WERI-Rb-1 (cell line): ENCODE data around the gene OGG1.

Experiments used
- DNase-seq: peaks from one replicate; pipeline ENCODE4 v3.0.0-alpha.2; 2020
- H3K27ac ChIP-seq: fragments of 250-450 bp; sonication (Bioruptor Pico); 2 replicates; pipeline ENCODE4 v1.5.1; 2020; ENCODE audit warnings: mild to moderate bottlenecking, moderate library complexity
- H3K27me3 ChIP-seq: fragments of 250-450 bp; sonication (Bioruptor Pico); 2 replicates; pipeline ENCODE4 v1.5.1; 2021; ENCODE audit warnings: mild to moderate bottlenecking, low read depth, moderate library complexity; ENCODE audit not compliant: insufficient read depth, severe bottlenecking
- H3K36me3 ChIP-seq: fragments of 250-450 bp; sonication (Bioruptor Pico); 2 replicates; pipeline ENCODE4 v1.5.1; 2020; ENCODE audit warnings: mild to moderate bottlenecking, moderate library complexity
- H3K4me3 ChIP-seq: 2 replicates; pipeline ENCODE4 v1.5.1; 2011; ENCODE audit warnings: low read depth, mild to moderate bottlenecking, control low read depth, low read length
- H3K9me3 ChIP-seq: fragments of 250-450 bp; sonication (Bioruptor Pico); 2 replicates; pipeline ENCODE4 v1.5.1; 2021; ENCODE audit warnings: mild to moderate bottlenecking, moderate library complexity; ENCODE audit not compliant: severe bottlenecking
- CTCF ChIP-seq: IDR thresholded peaks from 2 replicates; pipeline ENCODE4 v1.5.1; 2011; ENCODE audit warnings: low read depth, mild to moderate bottlenecking, control low read depth, inconsistent platforms, low read length

Gene OGG1

GRCh38 chr3:9783954-9784353 lies 34.2 kb downstream of the OGG1 start:
- no peak overlapping the region for H3K27ac ChIP-seq
- TF ChIP-seq CTCF = no peak
- DNase-seq = no peak
- no peak overlapping the region for H3K4me3 ChIP-seq
- peaks cover 50% of the 10 kb centered on the region for H3K36me3 ChIP-seq
- H3K27me3 ChIP-seq = no peaks in the 10 kb centered on the region
- H3K9me3 ChIP-seq = no peaks in the 10 kb centered on the region

GRCh38 chr3:9784965-9785364 lies 35.2 kb downstream of the OGG1 start:
- Histone ChIP-seq H3K9me3 (no peaks in the 10 kb centered on the region), H3K27ac (no peak overlapping the region), H3K27me3 (no peaks in the 10 kb centered on the region), H3K4me3 (no peak overlapping the region), H3K36me3 (peaks cover 60% of the 10 kb centered on the region)
- no peak for TF ChIP-seq CTCF
- no peak for DNase-seq

- H3K4me3 ChIP-seq = no peak overlapping the region
- peaks cover 67% of the 10 kb centered on the region for H3K36me3 ChIP-seq
- no peak for TF ChIP-seq CTCF
- H3K27ac ChIP-seq = no peak overlapping the region
- H3K9me3 ChIP-seq = no peaks in the 10 kb centered on the region
- no peaks in the 10 kb centered on the region for H3K27me3 ChIP-seq
- no peak for DNase-seq
Observed at GRCh38 chr3:9785602-9786001, 35.9 kb downstream of the OGG1 start.

GRCh38 chr3:9786209-9786739 lies 36.5 kb downstream of the OGG1 start:
- DNase-seq = no peak
- H3K27me3 ChIP-seq = no peaks in the 10 kb centered on the region
- TF ChIP-seq CTCF = no peak
- H3K4me3 ChIP-seq = no peak overlapping the region
- H3K36me3 ChIP-seq = peaks cover 69% of the 10 kb centered on the region
- H3K27ac ChIP-seq = no peak overlapping the region
- no peaks in the 10 kb centered on the region for H3K9me3 ChIP-seq

GRCh38 chr3:9786825-9787669 lies 37.3 kb downstream of the OGG1 start:
- Histone ChIP-seq H3K36me3 (peaks cover 67% of the 10 kb centered on the region), H3K9me3 (no peaks in the 10 kb centered on the region), H3K4me3 (no peak overlapping the region), H3K27me3 (no peaks in the 10 kb centered on the region), H3K27ac (no peak overlapping the region)
- no peak for DNase-seq
- peak; percentile 72 for TF ChIP-seq CTCF

- no peak overlapping the region for H3K4me3 ChIP-seq
- H3K27ac ChIP-seq = no peak overlapping the region
- H3K27me3 ChIP-seq = no peaks in the 10 kb centered on the region
- H3K36me3 ChIP-seq = peaks cover 62% of the 10 kb centered on the region
- H3K9me3 ChIP-seq = no peaks in the 10 kb centered on the region
- TF ChIP-seq CTCF = no peak
- no peak for DNase-seq
Observed at GRCh38 chr3:9787714-9788113, 38.0 kb downstream of the OGG1 start.
